G401 (cell line): ENCODE data around the gene PRRT4. TPM values are rescaled to one million over a fixed set of nuclear protein-coding genes. Genes with fewer than 3 reads are reported as not detected.

Experiments used
- DNase-seq: peaks from one replicate; pipeline ENCODE4 v3.0.0-alpha.2; 2015; ENCODE audit warnings: low spot score
- in situ Hi-C: cut with HindIII; loops from 2 replicates; pipeline ENCODE4 v1.10.0; 2016; ENCODE audit warnings: low sequenced_read_pairs, mixed read lengths
- total RNA-seq: library from RNA; depleted of rRNA; stranded (reverse); fragments of >200 nt; shearing (Covaris generic); gene quantifications from 2 replicates; pipeline ENCODE4 v1.2.3, GENCODE V29; 2014; rRNA removed

PRRT4 gene
- total RNA-seq, 1 experiment from 2014 or later = 0.78 TPM

GRCh38 chr7:128311013-128311412, 50.5 kb downstream of the PRRT4 start:
- DNase-seq = no peak
- in situ Hi-C loops = no loop called here

- in situ Hi-C loops = no loop called here
These were observed 51.0 kb downstream of the PRRT4 start for GRCh38 chr7:128310499-128310898.

GRCh38 chr7:128309976-128310375, 51.5 kb downstream of the PRRT4 start:
- DNase-seq = no peak
- in situ Hi-C loops = no loop called here

More at GRCh38 chr7:128310499-128310898, 51.0 kb downstream of the PRRT4 start:
- DNase-seq = no peak

- DNase-seq = no peak
- in situ Hi-C loops = no loop called here
These were observed 52.4 kb downstream of the PRRT4 start for GRCh38 chr7:128309124-128309523.

- DNase-seq = no peak
- in situ Hi-C loops = no loop called here
These were observed 54.4 kb downstream of the PRRT4 start for GRCh38 chr7:128307061-128307460.

GRCh38 chr7:128304212-128304611, 57.3 kb downstream of the PRRT4 start:
- peak; percentile 49 for DNase-seq
- in situ Hi-C loops = no loop called here

- no peak for DNase-seq
- in situ Hi-C loops = no loop called here
These were observed 57.8 kb downstream of the PRRT4 start for GRCh38 chr7:128303643-128304042.

- no peak for DNase-seq
- in situ Hi-C loops = no loop called here
These were observed 58.4 kb downstream of the PRRT4 start for GRCh38 chr7:128303133-128303532.

- no peak for DNase-seq
- in situ Hi-C loops = no loop called here
These were observed 59.4 kb downstream of the PRRT4 start for GRCh38 chr7:128302139-128302538.

Other genes with a start within 250 kb of the PRRT4 start
- not detected in 2 replicates for gene LEP, start 120.4 kb downstream of the PRRT4 start, total RNA-seq
- 20.6 and 58.3 TPM in 2 replicates for gene RBM28, start 17.8 kb downstream of the PRRT4 start, total RNA-seq
- gene IMPDH1, start 48.3 kb upstream of the PRRT4 start, total RNA-seq = 58.5 and 67.9 TPM in 2 replicates
- gene HILPDA, start 94.2 kb upstream of the PRRT4 start, total RNA-seq = 9.0 and 14.2 TPM in 2 replicates
- gene METTL2B, start 115.1 kb upstream of the PRRT4 start, total RNA-seq = 23.8 and 55.4 TPM in 2 replicates